Panc1 (cell line): ENCODE results near the gene BSND.

Experiments used
- CTCF ChIP-seq: fragments of 450-650 bp; IDR thresholded peaks from 2 replicates; pipeline ENCODE4 v1.5.1; 2017; ENCODE audit warnings: mild to moderate bottlenecking
- POLR2AphosphoS5 ChIP-seq: IDR thresholded peaks from 2 replicates; pipeline ENCODE4 v1.6.1; 2012; ENCODE audit warnings: mild to moderate bottlenecking, low read depth, low read length, moderate library complexity
- TCF7L2 ChIP-seq: IDR thresholded peaks from 2 replicates; pipeline ENCODE4 v1.6.1; 2011; ENCODE audit warnings: mild to moderate bottlenecking, low read depth, low read length, inconsistent platforms

GRCh38 chr1:54991939-54992338 is 6.8 kb upstream of the BSND start:
- TF ChIP-seq POLR2AphosphoS5 (no peak), CTCF (no peak), TCF7L2 (no peak)
